GM23338 (cell line): ENCODE data around the gene LRRC52. TPM values are rescaled to one million over a fixed set of nuclear protein-coding genes. Genes with fewer than 3 reads are reported as not detected.

Experiments
- ATAC-seq: fragments of 200-7000 bp; cut with Tn5 transposase; 3 replicates; pipeline ENCODE4 v1.9.1; 2020
- DNase-seq: peaks from one replicate; pipeline ENCODE4 v3.0.0-alpha.2; 2015; ENCODE audit warnings: low spot score
- H2AFZ ChIP-seq: fragments of 200-600 bp; sonication (generic); 2 replicates; pipeline ENCODE4 v1.8.0; 2016; ENCODE audit warnings: antibody characterized with exemption, mild to moderate bottlenecking, moderate library complexity
- H3F3A ChIP-seq: fragments of 200-600 bp; sonication (generic); replicated peaks from 2 replicates; pipeline ENCODE4 v1.8.0; 2017; ENCODE audit warnings: antibody characterized with exemption, mixed run types, low read depth
- H3K27ac ChIP-seq: fragments of 200-600 bp; sonication (generic); 2 replicates; pipeline ENCODE4 v1.6.1; 2016; ENCODE audit warnings: low read depth
- H3K27me3 ChIP-seq: fragments of 200-600 bp; sonication (generic); 2 replicates; pipeline ENCODE4 v1.8.0; 2016; ENCODE audit warnings: mild to moderate bottlenecking, mixed run types, moderate library complexity; ENCODE audit not compliant: insufficient read depth
- H3K36me3 ChIP-seq: fragments of 200-600 bp; sonication (generic); 2 replicates; pipeline ENCODE4 v1.8.0; 2016; ENCODE audit warnings: mild to moderate bottlenecking; ENCODE audit not compliant: insufficient read depth
- H3K4me1 ChIP-seq: fragments of 200-600 bp; sonication (generic); 2 replicates; pipeline ENCODE4 v1.8.0; 2016; ENCODE audit warnings: mild to moderate bottlenecking, moderate library complexity; ENCODE audit not compliant: insufficient read depth
- H3K4me2 ChIP-seq: fragments of 200-600 bp; sonication (generic); 2 replicates; pipeline ENCODE4 v1.7.1; 2017; ENCODE audit warnings: mixed run types
- H3K4me3 ChIP-seq: fragments of 200-600 bp; sonication (generic); 2 replicates; pipeline ENCODE4 v1.6.1; 2016; ENCODE audit warnings: mixed run types
- H3K79me2 ChIP-seq: fragments of 200-600 bp; sonication (generic); replicated peaks from 2 replicates; pipeline ENCODE4 v1.8.0; 2017; ENCODE audit warnings: mild to moderate bottlenecking; ENCODE audit not compliant: insufficient read depth
- H3K9me2 ChIP-seq: fragments of 200-600 bp; sonication (generic); 2 replicates; pipeline ENCODE4 v1.8.0; 2017; ENCODE audit not compliant: insufficient read depth
- H4K20me1 ChIP-seq: fragments of 200-600 bp; sonication (generic); replicated peaks from 2 replicates; pipeline ENCODE4 v1.8.0; 2017; ENCODE audit warnings: mild to moderate bottlenecking; ENCODE audit not compliant: insufficient read depth
- H3K27ac Mint-ChIP-seq: 2 replicates; pipeline ENCODE4 v1.8.0; 2020; ENCODE audit warnings: inconsistent platforms, mild to moderate bottlenecking, moderate library complexity, mixed read lengths
- H3K27me3 Mint-ChIP-seq: 3 replicates; pipeline ENCODE4 v1.8.0; 2022; ENCODE audit warnings: low read depth, mild to moderate bottlenecking, moderate library complexity, mixed read lengths, inconsistent platforms; ENCODE audit not compliant: insufficient read depth, poor library complexity
- H3K36me3 Mint-ChIP-seq: 3 replicates; pipeline ENCODE4 v1.8.0; 2021; ENCODE audit warnings: low read depth, mild to moderate bottlenecking, inconsistent platforms, moderate library complexity, mixed read lengths
- H3K4me1 Mint-ChIP-seq: 3 replicates; pipeline ENCODE4 v1.8.0; 2020; ENCODE audit warnings: mild to moderate bottlenecking, inconsistent platforms, mixed read lengths
- H3K4me3 Mint-ChIP-seq: 3 replicates; pipeline ENCODE4 v1.8.0; 2021; ENCODE audit warnings: moderate library complexity, mild to moderate bottlenecking, inconsistent platforms, mixed read lengths
- H3K9me3 Mint-ChIP-seq: 3 replicates; pipeline ENCODE4 v1.8.0; 2020; ENCODE audit warnings: moderate library complexity, mild to moderate bottlenecking, inconsistent platforms, mixed read lengths
- CREB1 ChIP-seq: fragments of 250-450 bp; sonication (Bioruptor Pico); IDR thresholded peaks from 2 replicates; pipeline ENCODE4 v1.5.0; 2020; ENCODE audit warnings: low read depth, mild to moderate bottlenecking, moderate library complexity
- EZH2 ChIP-seq: fragments of 200-600 bp; sonication (generic); IDR thresholded peaks from one replicate; pipeline ENCODE4 v1.8.0; 2017; ENCODE audit warnings: antibody characterized with exemption, mild to moderate bottlenecking, low read depth; ENCODE audit not compliant: unreplicated experiment
- EZH2phosphoT487 ChIP-seq: fragments of 200-600 bp; sonication (generic); IDR thresholded peaks from one replicate; pipeline ENCODE4 v1.8.1; 2018; ENCODE audit warnings: antibody characterized with exemption; ENCODE audit not compliant: unreplicated experiment
- NANOG ChIP-seq: IDR thresholded peaks from 2 replicates; pipeline ENCODE4 v1.6.1; 2016; ENCODE audit warnings: antibody characterized with exemption, borderline replicate concordance
- POLR2AphosphoS5 ChIP-seq: IDR thresholded peaks from 2 replicates; pipeline ENCODE4 v1.6.1; 2016; ENCODE audit warnings: antibody characterized with exemption, low read depth
- STAT1 ChIP-seq: IDR thresholded peaks from one replicate; pipeline ENCODE4 v1.6.1; 2016; ENCODE audit warnings: antibody characterized with exemption; ENCODE audit not compliant: unreplicated experiment
- ZNF462 ChIP-seq: fragments of 250-450 bp; sonication (Bioruptor Pico); IDR thresholded peaks from 2 replicates; pipeline ENCODE4 v1.5.0; 2020; ENCODE audit warnings: mild to moderate bottlenecking, moderate library complexity
- polyA plus RNA-seq: library from polyadenylated mRNA; unstranded; fragments of >200 nt; fragmentation: Nextera tagmentation; extraction: Ambion mirVana; gene quantifications from 2 replicates; pipeline ENCODE4 v1.2.1, GENCODE V29; 2016
- total RNA-seq: library from RNA; depleted of rRNA; stranded (reverse); fragments of >200 nt; shearing (Covaris generic); gene quantifications from 2 replicates; pipeline ENCODE4 v1.2.3, GENCODE V29; 2014
- TF ChIP-seq, protein P1 (sequence below), 2 experiments: fragments of 200-600 bp in 1 of 2; sonication (generic) in 1 of 2; conservative IDR thresholded peaks; 2 replicates each; pipeline versions ENCODE4 v1.5.1 to v1.6.1; 2016 to 2017; ENCODE audit warnings: antibody characterized with exemption in 2 of 2, low read depth in 2 of 2, mild to moderate bottlenecking in 2 of 2, moderate library complexity in 1 of 2
- TF ChIP-seq, protein P2 (sequence below): IDR thresholded peaks from 2 replicates; pipeline ENCODE4 v1.6.1; 2016; ENCODE audit warnings: antibody characterized with exemption

Gene LRRC52
- total and polyA plus RNA-seq, 2 experiments from 2014 or later = not detected

DNA sequence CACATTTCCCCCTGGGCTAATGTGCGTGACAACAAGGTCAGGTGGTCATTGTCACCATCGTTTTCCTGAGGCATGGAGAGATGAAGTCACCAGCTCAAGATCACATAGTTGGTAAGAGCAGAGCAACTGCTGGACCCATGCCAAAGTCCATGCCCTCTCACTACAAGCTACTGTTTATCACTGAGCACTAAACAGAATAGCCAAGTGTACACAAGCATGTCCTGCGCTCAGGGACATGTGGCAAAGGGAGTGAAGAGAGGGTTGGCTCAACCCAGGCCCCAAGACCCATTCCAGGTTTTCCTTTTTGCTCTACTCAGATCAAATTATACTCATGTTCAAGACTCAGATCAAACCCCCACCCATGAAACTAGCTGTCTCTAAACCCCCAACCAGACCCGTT lies 20.8 kb downstream of the LRRC52 start:
- no peaks in the 10 kb centered on the region for H3K9me2 ChIP-seq
- no peaks in the 10 kb centered on the region for H4K20me1 ChIP-seq
- H3F3A ChIP-seq = no peaks in the 10 kb centered on the region
- H3K4me3 ChIP-seq = no peak overlapping the region
- peaks cover 5% of the 10 kb centered on the region for H3K27me3 ChIP-seq
- H3K36me3 Mint-ChIP-seq = no peaks in the 10 kb centered on the region
- no peaks in the 10 kb centered on the region for H3K79me2 ChIP-seq
- peaks cover 4% of the 10 kb centered on the region for H3K27me3 Mint-ChIP-seq
- peaks cover 17% of the 10 kb centered on the region for H3K4me1 ChIP-seq
- H3K4me2 ChIP-seq = no peak overlapping the region
- no peaks in the 10 kb centered on the region for H3K36me3 ChIP-seq
- ATAC-seq (no peak), DNase-seq (no peak)
- peaks cover 16% of the 10 kb centered on the region for H3K4me1 Mint-ChIP-seq
- no peak overlapping the region for H2AFZ ChIP-seq
- no peak overlapping the region for H3K27ac Mint-ChIP-seq
- H3K27ac ChIP-seq = no peak overlapping the region
- TF ChIP-seq EZH2phosphoT487 (no peak), STAT1 (no peak), EZH2 (no peak)
- TF ChIP-seq, protein P1, sequence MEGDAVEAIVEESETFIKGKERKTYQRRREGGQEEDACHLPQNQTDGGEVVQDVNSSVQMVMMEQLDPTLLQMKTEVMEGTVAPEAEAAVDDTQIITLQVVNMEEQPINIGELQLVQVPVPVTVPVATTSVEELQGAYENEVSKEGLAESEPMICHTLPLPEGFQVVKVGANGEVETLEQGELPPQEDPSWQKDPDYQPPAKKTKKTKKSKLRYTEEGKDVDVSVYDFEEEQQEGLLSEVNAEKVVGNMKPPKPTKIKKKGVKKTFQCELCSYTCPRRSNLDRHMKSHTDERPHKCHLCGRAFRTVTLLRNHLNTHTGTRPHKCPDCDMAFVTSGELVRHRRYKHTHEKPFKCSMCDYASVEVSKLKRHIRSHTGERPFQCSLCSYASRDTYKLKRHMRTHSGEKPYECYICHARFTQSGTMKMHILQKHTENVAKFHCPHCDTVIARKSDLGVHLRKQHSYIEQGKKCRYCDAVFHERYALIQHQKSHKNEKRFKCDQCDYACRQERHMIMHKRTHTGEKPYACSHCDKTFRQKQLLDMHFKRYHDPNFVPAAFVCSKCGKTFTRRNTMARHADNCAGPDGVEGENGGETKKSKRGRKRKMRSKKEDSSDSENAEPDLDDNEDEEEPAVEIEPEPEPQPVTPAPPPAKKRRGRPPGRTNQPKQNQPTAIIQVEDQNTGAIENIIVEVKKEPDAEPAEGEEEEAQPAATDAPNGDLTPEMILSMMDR (conservative IDR thresholded peaks at IDR 0.05; ENCODE audit: low read depth in 2 of 2) = no peak
- TF ChIP-seq, protein P2, sequence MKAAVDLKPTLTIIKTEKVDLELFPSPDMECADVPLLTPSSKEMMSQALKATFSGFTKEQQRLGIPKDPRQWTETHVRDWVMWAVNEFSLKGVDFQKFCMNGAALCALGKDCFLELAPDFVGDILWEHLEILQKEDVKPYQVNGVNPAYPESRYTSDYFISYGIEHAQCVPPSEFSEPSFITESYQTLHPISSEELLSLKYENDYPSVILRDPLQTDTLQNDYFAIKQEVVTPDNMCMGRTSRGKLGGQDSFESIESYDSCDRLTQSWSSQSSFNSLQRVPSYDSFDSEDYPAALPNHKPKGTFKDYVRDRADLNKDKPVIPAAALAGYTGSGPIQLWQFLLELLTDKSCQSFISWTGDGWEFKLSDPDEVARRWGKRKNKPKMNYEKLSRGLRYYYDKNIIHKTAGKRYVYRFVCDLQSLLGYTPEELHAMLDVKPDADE = no peak
- H3K4me3 Mint-ChIP-seq = no peak overlapping the region
- no peaks in the 10 kb centered on the region for H3K9me3 Mint-ChIP-seq

- no peak for DNase-seq
- Histone ChIP-seq H3K9me2 (no peaks in the 10 kb centered on the region), H3K4me2 (no peak overlapping the region), H3K4me3 (no peak overlapping the region), H3K79me2 (no peaks in the 10 kb centered on the region), H3K27ac (no peak overlapping the region), H3F3A (no peaks in the 10 kb centered on the region), H4K20me1 (no peaks in the 10 kb centered on the region), H3K4me1 (peaks cover 12% of the 10 kb centered on the region), H2AFZ (no peak overlapping the region), H3K27me3 (peaks cover 5% of the 10 kb centered on the region; the same call in 1 of the 2 replicates), H3K36me3 (no peaks in the 10 kb centered on the region)
- H3K9me3 Mint-ChIP-seq = no peaks in the 10 kb centered on the region
- ATAC-seq = no peak
- peaks cover 9% of the 10 kb centered on the region; the same call in 2 of the 3 replicates for H3K4me1 Mint-ChIP-seq
- H3K27me3 Mint-ChIP-seq = peaks cover 4% of the 10 kb centered on the region
- no peak overlapping the region for H3K4me3 Mint-ChIP-seq
- H3K27ac Mint-ChIP-seq = no peak overlapping the region
- no peaks in the 10 kb centered on the region for H3K36me3 Mint-ChIP-seq
- TF ChIP-seq NANOG = no peak
- no peak for TF ChIP-seq POLR2AphosphoS5
- TF ChIP-seq EZH2 = no peak
- TF ChIP-seq, protein P1 (conservative IDR thresholded peaks at IDR 0.05; ENCODE audit: low read depth in 2 of 2) = no peak
- TF ChIP-seq ZNF462 = no peak
- TF ChIP-seq CREB1 (CRISPR knock-in tag) = no peak
Observed at GRCh38 chr1:165565751-165566490, 22.1 kb downstream of the LRRC52 start.
